ENCODE data around the gene PPM1A. TPM values are rescaled to one million over a fixed set of nuclear protein-coding genes. Genes with fewer than 3 reads are reported as not detected.

PPM1A gene
- total and polyA plus RNA-seq, 2 of the 8 experiments (the other 6 are each of a cell fraction or from before 2014, with no cell fraction given): 14.0 to 51.2 TPM

GRCh38 chr14:60214415-60215126, 34.5 kb upstream of the PPM1A start:
- no peaks in the 10 kb centered on the region for H3K23me2 ChIP-seq (ENCODE audit: low read depth, low read length)
- no peak overlapping the region for H3K4me2 ChIP-seq (ENCODE audit: insufficient read depth in 1 of 2, low read depth in 2 of 2, low read length in 2 of 2)
- no peak overlapping the region for H4K8ac ChIP-seq (ENCODE audit: extremely low read depth, insufficient read depth, low read length)
- no peak overlapping the region for H2BK5ac ChIP-seq (ENCODE audit: low read depth, low read length)
- H2BK120ac ChIP-seq (replicated peaks; ENCODE audit: low read depth, low read length): no peak overlapping the region
- H3K9ac ChIP-seq (replicated peaks in 1 of 4; ENCODE audit: extremely low read depth in 1 of 4, low read depth in 3 of 4, low read length in 3 of 4): no peak overlapping the region
- 86% methylated on average over 1 of the region's 1 CpG; no CpG with 5 or more reads in 1 of the 2 experiments for WGBS, 2 experiments (ENCODE audit: extremely low coverage in 1 of 2, insufficient coverage in 1 of 2, insufficient read length in 1 of 2, insufficient replicate concordance in 2 of 2, low coverage in 1 of 2, low lambda C conversion rate in 2 of 2, missing lambda C conversion rate in 1 of 2)
- H2BK20ac ChIP-seq (ENCODE audit: low read length): no peak overlapping the region
- H3K23ac ChIP-seq (ENCODE audit: insufficient read length): no peak overlapping the region
- H3K79me2 ChIP-seq (ENCODE audit: control insufficient read depth in 1 of 2, insufficient read depth in 2 of 2, low read length in 2 of 2): no peaks in the 10 kb centered on the region
- H3K14ac ChIP-seq (ENCODE audit: insufficient read length): no peak overlapping the region
- H3K4ac ChIP-seq (replicated peaks; ENCODE audit: insufficient read length, low read depth, low read length): no peak overlapping the region
- ChIA-PET POLR2A (ENCODE audit: partially characterized antibody) (interaction anchor here (1.8 kb wide), 1 partner anchor 34 kb away, joined by 4 read pairs; the partner anchor contains the start of gene PPM1A), CTCF (ENCODE audit: partially characterized antibody) (interaction anchor here (0.6 to 1.3 kb wide), 5 partner anchors 11 to 29 kb away, joined by 3 to 4 read pairs (median 3); no protein-coding TSS in a partner anchor)
- no peaks in the 10 kb centered on the region for H3K36me3 ChIP-seq (ENCODE audit: control insufficient read depth in 2 of 4, insufficient read depth in 4 of 4, low read length in 3 of 4)
- H2AFZ ChIP-seq (ENCODE audit: low read length): no peak overlapping the region
- H3K56ac ChIP-seq (replicated peaks; ENCODE audit: insufficient read length, low read depth, low read length): no peak overlapping the region
- H4K5ac ChIP-seq (ENCODE audit: insufficient read length, low read depth, low read length): no peak overlapping the region
- no peak overlapping the region for H4K91ac ChIP-seq (replicated peaks; ENCODE audit: insufficient read length, low read length)
- no peak overlapping the region for H2BK12ac ChIP-seq (ENCODE audit: low read depth, low read length)
- no peak for TF ChIP-seq JUND (IDR thresholded peaks at IDR 0.05; ENCODE audit: low read length)
- TF ChIP-seq KDM5A (IDR thresholded peaks at IDR 0.05; ENCODE audit: low read length): no peak
- no peak for TF ChIP-seq SP4 (IDR thresholded peaks at IDR 0.05; ENCODE audit: low read length)
- no peak for TF ChIP-seq ATF2 (IDR thresholded peaks at IDR 0.05; ENCODE audit: low read length)
- no peak for TF ChIP-seq TAF1 (IDR thresholded peaks at IDR 0.05; ENCODE audit: low read depth, low read length)
- TF ChIP-seq GABPA (IDR thresholded peaks at IDR 0.05; ENCODE audit: borderline replicate concordance, insufficient read depth, low read length): no peak
- no peak for TF ChIP-seq POLR2A (IDR thresholded peaks at IDR 0.05; ENCODE audit: control extremely low read depth in 1 of 2, low read depth in 2 of 2, low read length in 2 of 2)
- H3K79me1 ChIP-seq (ENCODE audit: low read depth, low read length): no peaks in the 10 kb centered on the region
- DNase-seq (ENCODE audit: low read depth in 1 of 2, low spot score in 2 of 2): no peak
- no peaks in the 10 kb centered on the region for H3K9me3 ChIP-seq (ENCODE audit: insufficient read depth in 2 of 2, low read depth in 1 of 2, low read length in 1 of 2)
- H2AK5ac ChIP-seq (ENCODE audit: low read depth, low read length): no peak overlapping the region
- no peaks in the 10 kb centered on the region for H4K20me1 ChIP-seq (replicated peaks in 1 of 2; ENCODE audit: control insufficient read depth in 1 of 2, insufficient read depth in 2 of 2, low read length in 2 of 2)
- no peak overlapping the region for H3K27ac ChIP-seq (ENCODE audit: low read depth, low read length)
- FAIRE-seq: no peak
- no peaks in the 10 kb centered on the region for H3K27me3 ChIP-seq (replicated peaks in 1 of 4; ENCODE audit: control insufficient read depth in 3 of 4, extremely low read depth in 1 of 4, insufficient read depth in 3 of 4, low read length in 3 of 4)
- no peak overlapping the region for H2BK15ac ChIP-seq (ENCODE audit: low read length)
- H3K18ac ChIP-seq (ENCODE audit: extremely low read depth, low read length): no peak overlapping the region
- H3K4me1 ChIP-seq (replicated peaks in 1 of 4; ENCODE audit: control insufficient read depth in 3 of 4, insufficient read depth in 4 of 4, low read length in 3 of 4): peaks cover 0 to 8% (median 3%) of the 10 kb centered on the region in 4 experiments; a peak in 2 of 7 replicates
- H3K4me3 ChIP-seq (ENCODE audit: extremely low read depth in 1 of 4, insufficient read depth in 2 of 4, low read depth in 3 of 4, low read length in 4 of 4): no peak overlapping the region

Measured in H1 (cell line).